Activated effector memory CD4-positive, alpha-beta T cell treated with anti-CD3 and anti-CD28 coated beads, Interleukin-2, amount 50 U/mL, for 16 hours (primary cell): ENCODE results near the gene CD3E.

Experiments used
- DNase-seq: peaks from one replicate; pipeline ENCODE4 v3.0.0-alpha.2; 2020

CD3E gene

GRCh38 chr11:118304568-118305248 is at the start of gene CD3E:
TSS of gene CD3E (plus strand) at chr11:118304730. CDS start at chr11:118304953, 223 bp downstream.
- peak; percentile 87 for DNase-seq

- DNase-seq = no peak
These were observed 46.1 kb upstream of the CD3E start for GRCh38 chr11:118258410-118258809.

- DNase-seq = no peak
These were observed 45.4 kb upstream of the CD3E start for GRCh38 chr11:118259138-118259537.

GRCh38 chr11:118260353-118260752 is 44.2 kb upstream of the CD3E start:
- DNase-seq = no peak

- DNase-seq = no peak
These were observed 41.4 kb upstream of the CD3E start for GRCh38 chr11:118263112-118263511.

- DNase-seq = no peak
These were observed 40.6 kb upstream of the CD3E start, which contains the start of gene MPZL2 for GRCh38 chr11:118263695-118264568. TSS of gene MPZL2 (minus strand) at chr11:118264297. CDS start at chr11:118264153, 144 bp downstream.

GRCh38 chr11:118264569-118265465 is 39.7 kb upstream of the CD3E start:
- no peak for DNase-seq

- no peak for DNase-seq
These were observed 38.6 kb upstream of the CD3E start for GRCh38 chr11:118265954-118266353.

GRCh38 chr11:118267486-118267885 is 37.0 kb upstream of the CD3E start:
- DNase-seq = no peak

GRCh38 chr11:118272001-118272400 is 32.5 kb upstream of the CD3E start:
- no peak for DNase-seq

GRCh38 chr11:118274186-118274585 is 30.3 kb upstream of the CD3E start:
- DNase-seq = no peak

- DNase-seq = no peak
These were observed 29.4 kb upstream of the CD3E start for GRCh38 chr11:118275176-118275575.

GRCh38 chr11:118276422-118276821 is 28.1 kb upstream of the CD3E start:
- no peak for DNase-seq

- no peak for DNase-seq
These were observed 27.2 kb upstream of the CD3E start for GRCh38 chr11:118277312-118277711.

- no peak for DNase-seq
These were observed 23.2 kb upstream of the CD3E start for GRCh38 chr11:118281284-118281683.

- no peak for DNase-seq
These were observed 21.9 kb upstream of the CD3E start for GRCh38 chr11:118282606-118283005.

- DNase-seq = no peak
These were observed 21.4 kb upstream of the CD3E start for GRCh38 chr11:118283037-118283636.

- no peak for DNase-seq
These were observed 20.7 kb upstream of the CD3E start for GRCh38 chr11:118283756-118284350.

- DNase-seq = no peak
These were observed 18.0 kb upstream of the CD3E start for GRCh38 chr11:118286545-118286944.

- DNase-seq = no peak
These were observed 17.5 kb upstream of the CD3E start for GRCh38 chr11:118287006-118287405.

GRCh38 chr11:118289401-118289800 is 15.1 kb upstream of the CD3E start:
- DNase-seq = no peak

- DNase-seq = no peak
These were observed 13.6 kb upstream of the CD3E start for GRCh38 chr11:118290923-118291322.
